OCI-LY1 (cell line): ENCODE measurements around the gene PAK3.
A peak's percentile ranks its signal among the peaks of the same experiment; 100 is the strongest.

Source experiments
- H2AFZ ChIP-seq: fragments of 200-600 bp; sonication (generic), shearing (Covaris generic); 2 replicates; pipeline ENCODE4 v1.6.0; 2014; ENCODE audit warnings: antibody characterized with exemption, mild to moderate bottlenecking, low read length
- H3F3A ChIP-seq: fragments of 200-600 bp; sonication (generic), shearing (Covaris generic); 2 replicates; pipeline ENCODE4 v1.6.0; 2014; ENCODE audit warnings: mild to moderate bottlenecking, antibody characterized with exemption, low read length, moderate library complexity; ENCODE audit not compliant: insufficient read depth
- H3K27ac ChIP-seq: fragments of 200-600 bp; sonication (generic); 2 replicates; pipeline ENCODE4 v1.5.1; 2014; ENCODE audit warnings: low read length, mixed run types, mild to moderate bottlenecking, low read depth; ENCODE audit not compliant: poor library complexity, severe bottlenecking
- H3K27me3 ChIP-seq: fragments of 200-600 bp; sonication (generic); 2 replicates; pipeline ENCODE4 v1.6.0; 2014; ENCODE audit warnings: antibody characterized with exemption, mild to moderate bottlenecking, low read length, moderate library complexity; ENCODE audit not compliant: insufficient read depth
- H3K36me3 ChIP-seq: fragments of 200-600 bp; sonication (generic); 2 replicates; pipeline ENCODE4 v1.6.1; 2014; ENCODE audit warnings: mild to moderate bottlenecking, antibody characterized with exemption, low read length, moderate library complexity, mixed read lengths; ENCODE audit not compliant: insufficient read depth
- H3K4me1 ChIP-seq: fragments of 200-600 bp; sonication (generic); 2 replicates; pipeline ENCODE4 v1.5.1; 2014; ENCODE audit warnings: mild to moderate bottlenecking, low read length, moderate library complexity; ENCODE audit not compliant: insufficient read depth, severe bottlenecking
- H3K4me2 ChIP-seq: fragments of 200-600 bp; sonication (generic), shearing (Covaris generic); 2 replicates; pipeline ENCODE4 v1.6.1; 2014; ENCODE audit warnings: low read length
- H3K4me3 ChIP-seq: fragments of 200-600 bp; sonication (generic); 2 replicates; pipeline ENCODE4 v1.5.1; 2014; ENCODE audit warnings: low read length, low read depth, mild to moderate bottlenecking, mixed read lengths; ENCODE audit not compliant: poor library complexity, severe bottlenecking
- H3K79me2 ChIP-seq: fragments of 200-600 bp; shearing (Covaris generic); 2 replicates; pipeline ENCODE4 v1.6.1; 2016; ENCODE audit warnings: mixed run types, low read length, mixed read lengths; ENCODE audit not compliant: insufficient read depth
- H3K9ac ChIP-seq: fragments of 200-600 bp; sonication (generic), shearing (Covaris generic); 2 replicates; pipeline ENCODE4 v1.6.1; 2014; ENCODE audit warnings: mild to moderate bottlenecking, low read length, mixed read lengths
- H3K9me2 ChIP-seq: fragments of 200-600 bp; sonication (generic), shearing (Covaris generic); 2 replicates; pipeline ENCODE4 v1.6.1; 2014; ENCODE audit warnings: low read depth, mild to moderate bottlenecking, low read length, mixed read lengths
- H3K9me3 ChIP-seq: fragments of 200-600 bp; shearing (Covaris generic); 2 replicates; pipeline ENCODE4 v1.6.1; 2014; ENCODE audit warnings: low read length, mixed read lengths
- H4K20me1 ChIP-seq: fragments of 200-600 bp; sonication (generic), shearing (Covaris generic); 2 replicates; pipeline ENCODE4 v1.6.0; 2016; ENCODE audit warnings: mild to moderate bottlenecking, low read length; ENCODE audit not compliant: insufficient read depth
- CTCF ChIP-seq: fragments of 200-600 bp; sonication (generic), shearing (Covaris generic); IDR thresholded peaks from 2 replicates; pipeline ENCODE4 v1.5.1; 2017; ENCODE audit warnings: mild to moderate bottlenecking, antibody characterized with exemption, low read length, moderate library complexity, mixed read lengths
- EZH2 ChIP-seq: fragments of 200-600 bp; sonication (generic), shearing (Covaris generic); IDR thresholded peaks from 2 replicates; pipeline ENCODE4 v1.8.0; 2017; ENCODE audit warnings: borderline replicate concordance, mixed run types, mild to moderate bottlenecking, antibody characterized with exemption, low read length, moderate library complexity, mixed read lengths

The PAK3 gene

GRCh38 chrX:111145878-111146277, 49.9 kb downstream of the PAK3 start:
- Histone ChIP-seq H3K9me2 (no peaks in the 10 kb centered on the region), H3K27ac (no peak overlapping the region), H4K20me1 (no peaks in the 10 kb centered on the region), H3K4me1 (no peaks in the 10 kb centered on the region), H3K27me3 (no peaks in the 10 kb centered on the region), H2AFZ (no peak overlapping the region), H3K36me3 (no peaks in the 10 kb centered on the region), H3K4me3 (no peak overlapping the region), H3K79me2 (no peaks in the 10 kb centered on the region), H3F3A (no peaks in the 10 kb centered on the region), H3K9ac (no peak overlapping the region), H3K4me2 (no peak overlapping the region), H3K9me3 (no peaks in the 10 kb centered on the region)
- TF ChIP-seq CTCF: no peak
- TF ChIP-seq EZH2: no peak

GRCh38 chrX:111151764-111152163, 55.8 kb downstream of the PAK3 start:
- Histone ChIP-seq H4K20me1 (no peaks in the 10 kb centered on the region), H3K36me3 (no peaks in the 10 kb centered on the region), H3K27ac (no peak overlapping the region), H3K4me3 (no peak overlapping the region), H3K27me3 (no peaks in the 10 kb centered on the region), H3K79me2 (no peaks in the 10 kb centered on the region), H3K9me3 (no peaks in the 10 kb centered on the region), H3F3A (no peaks in the 10 kb centered on the region), H3K9me2 (no peaks in the 10 kb centered on the region), H3K4me1 (no peaks in the 10 kb centered on the region), H2AFZ (no peak overlapping the region), H3K9ac (no peak overlapping the region), H3K4me2 (no peak overlapping the region)
- no peak for TF ChIP-seq EZH2

GRCh38 chrX:111159232-111159631, 63.2 kb downstream of the PAK3 start:
- H3K4me1 ChIP-seq: no peaks in the 10 kb centered on the region
- no peak overlapping the region for H3K4me3 ChIP-seq
- no peaks in the 10 kb centered on the region for H3K9me2 ChIP-seq
- no peaks in the 10 kb centered on the region for H3K27me3 ChIP-seq
- no peaks in the 10 kb centered on the region for H3K36me3 ChIP-seq
- no peaks in the 10 kb centered on the region for H4K20me1 ChIP-seq
- TF ChIP-seq EZH2: no peak
- no peak for TF ChIP-seq CTCF
- no peaks in the 10 kb centered on the region for H3K9me3 ChIP-seq
- H3K4me2 ChIP-seq: no peak overlapping the region
- no peaks in the 10 kb centered on the region for H3F3A ChIP-seq
- no peaks in the 10 kb centered on the region for H3K79me2 ChIP-seq
- no peak overlapping the region for H2AFZ ChIP-seq
- H3K9ac ChIP-seq: no peak overlapping the region
- H3K27ac ChIP-seq: no peak overlapping the region

GRCh38 chrX:111164728-111165127, 68.7 kb downstream of the PAK3 start:
- Histone ChIP-seq H3K36me3 (no peaks in the 10 kb centered on the region), H3K9ac (no peak overlapping the region), H4K20me1 (no peaks in the 10 kb centered on the region), H3K4me2 (no peak overlapping the region), H3K4me3 (no peak overlapping the region), H3F3A (no peaks in the 10 kb centered on the region), H3K27ac (no peak overlapping the region), H2AFZ (no peak overlapping the region), H3K4me1 (no peaks in the 10 kb centered on the region), H3K9me3 (no peaks in the 10 kb centered on the region), H3K27me3 (no peaks in the 10 kb centered on the region), H3K9me2 (no peaks in the 10 kb centered on the region), H3K79me2 (no peaks in the 10 kb centered on the region)
- TF ChIP-seq EZH2 (no peak), CTCF (peak; percentile 36)
